GM19025 (cell line): Measurements from ENCODE around the gene YWHAQ.
"Not testable (repeated sequence)": the region's sequence is repeated elsewhere in the genome, so short reads cannot be mapped to it uniquely, and the experiment has no call there.

Source experiments
- ATAC-seq: cut with Tn5 transposase; IDR thresholded peaks from one replicate; pipeline ENCODE4 v1.9.1; 2021; ENCODE audit warnings: mild to moderate bottlenecking, low read depth, moderate library complexity; ENCODE audit not compliant: unreplicated experiment

YWHAQ gene

GRCh38 chr2:9637330-9637729 is 6.5 kb upstream of the YWHAQ start:
- no peak for ATAC-seq

GRCh38 chr2:9634133-9634532 is 3.3 kb upstream of the YWHAQ start:
- no peak for ATAC-seq

GRCh38 chr2:9631878-9632700 is 1.3 kb upstream of the YWHAQ start:
- no peak for ATAC-seq

- ATAC-seq = no peak
These were observed 689 bp upstream of the YWHAQ start for GRCh38 chr2:9631553-9631819.

- peak; percentile 33 for ATAC-seq
These were observed 571 bp downstream of the YWHAQ start for GRCh38 chr2:9630117-9630735.

- no peak for ATAC-seq
These were observed 1.3 kb downstream of the YWHAQ start for GRCh38 chr2:9629222-9630116.

- ATAC-seq = no peak
These were observed 3.5 kb downstream of the YWHAQ start for GRCh38 chr2:9627310-9627709.

- ATAC-seq = no peak
These were observed 7.6 kb downstream of the YWHAQ start for GRCh38 chr2:9623151-9623550.

GRCh38 chr2:9621655-9622054 is 9.1 kb downstream of the YWHAQ start:
- ATAC-seq = not testable (repeated sequence)

- no peak for ATAC-seq
These were observed 12.4 kb downstream of the YWHAQ start for GRCh38 chr2:9618410-9618809.

- no peak for ATAC-seq
These were observed 13.0 kb downstream of the YWHAQ start for GRCh38 chr2:9617749-9618148.

- ATAC-seq = no peak
These were observed 13.5 kb downstream of the YWHAQ start for GRCh38 chr2:9617296-9617695.

GRCh38 chr2:9614562-9614961 is 16.2 kb downstream of the YWHAQ start:
- ATAC-seq = no peak

- no peak for ATAC-seq
These were observed 17.5 kb downstream of the YWHAQ start for GRCh38 chr2:9613291-9613690.

GRCh38 chr2:9611549-9611912 is 19.3 kb downstream of the YWHAQ start:
- ATAC-seq = not testable (repeated sequence)

- ATAC-seq = no peak
These were observed 19.8 kb downstream of the YWHAQ start for GRCh38 chr2:9610781-9611548.

- not testable (repeated sequence) for ATAC-seq
These were observed 22.3 kb downstream of the YWHAQ start for GRCh38 chr2:9608491-9608890.

GRCh38 chr2:9602412-9602811 is 28.4 kb downstream of the YWHAQ start:
- no peak for ATAC-seq

GRCh38 chr2:9601397-9601796 is 29.4 kb downstream of the YWHAQ start:
- ATAC-seq = no peak

- ATAC-seq = no peak
These were observed 31.4 kb downstream of the YWHAQ start for GRCh38 chr2:9599430-9599829.
